WERI-Rb-1 (cell line): ENCODE measurements around the gene TFB1M.

ENCODE experiments used
- DNase-seq: peaks from one replicate; pipeline ENCODE4 v3.0.0-alpha.2; 2020
- H3K27ac ChIP-seq: fragments of 250-450 bp; sonication (Bioruptor Pico); 2 replicates; pipeline ENCODE4 v1.5.1; 2020; ENCODE audit warnings: mild to moderate bottlenecking, moderate library complexity
- H3K27me3 ChIP-seq: fragments of 250-450 bp; sonication (Bioruptor Pico); 2 replicates; pipeline ENCODE4 v1.5.1; 2021; ENCODE audit warnings: mild to moderate bottlenecking, low read depth, moderate library complexity; ENCODE audit not compliant: insufficient read depth, severe bottlenecking
- H3K36me3 ChIP-seq: fragments of 250-450 bp; sonication (Bioruptor Pico); 2 replicates; pipeline ENCODE4 v1.5.1; 2020; ENCODE audit warnings: mild to moderate bottlenecking, moderate library complexity
- H3K4me3 ChIP-seq: 2 replicates; pipeline ENCODE4 v1.5.1; 2011; ENCODE audit warnings: low read depth, mild to moderate bottlenecking, control low read depth, low read length
- H3K9me3 ChIP-seq: fragments of 250-450 bp; sonication (Bioruptor Pico); 2 replicates; pipeline ENCODE4 v1.5.1; 2021; ENCODE audit warnings: mild to moderate bottlenecking, moderate library complexity; ENCODE audit not compliant: severe bottlenecking
- CTCF ChIP-seq: IDR thresholded peaks from 2 replicates; pipeline ENCODE4 v1.5.1; 2011; ENCODE audit warnings: low read depth, mild to moderate bottlenecking, control low read depth, inconsistent platforms, low read length

The TFB1M gene

DNA sequence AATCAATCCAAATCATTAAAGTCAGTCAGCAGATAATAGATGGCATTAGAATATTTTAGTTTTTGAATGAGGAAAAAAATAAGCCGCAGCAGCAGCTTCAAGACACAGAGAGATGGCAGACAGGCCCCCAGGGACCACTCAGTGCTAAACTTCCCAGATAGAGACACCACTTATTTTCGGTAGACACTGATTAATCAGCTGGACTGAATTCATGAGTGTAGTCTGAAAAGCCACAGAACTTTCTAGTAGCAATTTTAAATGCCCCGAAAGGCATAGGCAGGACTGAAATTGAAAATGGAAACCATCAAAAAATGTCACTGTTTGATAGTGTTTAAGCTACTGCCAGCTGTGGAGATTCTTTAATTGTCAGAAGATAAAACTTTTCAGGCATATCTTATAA is 53.6 kb downstream of the TFB1M start:
- DNase-seq = no peak
- no peak overlapping the region for H3K27ac ChIP-seq
- no peaks in the 10 kb centered on the region for H3K9me3 ChIP-seq
- H3K27me3 ChIP-seq = no peaks in the 10 kb centered on the region
- H3K36me3 ChIP-seq = peaks cover 49% of the 10 kb centered on the region
- H3K4me3 ChIP-seq = no peak overlapping the region
- TF ChIP-seq CTCF = no peak

DNA sequence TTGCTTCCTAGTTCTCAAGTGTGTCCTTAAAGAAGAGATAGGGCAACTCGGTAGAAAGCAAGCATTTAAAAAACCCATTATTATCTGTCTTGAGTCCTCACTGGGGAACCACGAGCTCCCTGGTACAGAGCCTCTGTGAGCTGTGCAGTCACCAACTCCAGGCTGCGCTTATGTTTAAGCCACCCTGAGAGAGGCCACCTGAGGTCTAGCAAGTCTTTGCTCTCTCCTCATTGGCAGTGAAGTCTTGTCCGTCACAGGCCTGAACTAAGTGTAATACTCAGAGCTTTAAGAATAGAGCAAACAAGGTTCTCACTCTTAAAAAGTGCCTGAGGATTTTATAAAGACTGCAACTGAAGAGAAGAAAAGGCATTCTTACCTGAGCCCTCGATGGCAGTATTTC is 54.4 kb downstream of the TFB1M start:
- Histone ChIP-seq H3K27me3 (no peaks in the 10 kb centered on the region), H3K4me3 (no peak overlapping the region), H3K27ac (0 out of 2 replicates have a peak overlapping the region, but pooled peaks have one; percentile 32), H3K36me3 (peaks cover 57% of the 10 kb centered on the region), H3K9me3 (no peaks in the 10 kb centered on the region)
- TF ChIP-seq CTCF = no peak
- no peak for DNase-seq

DNA sequence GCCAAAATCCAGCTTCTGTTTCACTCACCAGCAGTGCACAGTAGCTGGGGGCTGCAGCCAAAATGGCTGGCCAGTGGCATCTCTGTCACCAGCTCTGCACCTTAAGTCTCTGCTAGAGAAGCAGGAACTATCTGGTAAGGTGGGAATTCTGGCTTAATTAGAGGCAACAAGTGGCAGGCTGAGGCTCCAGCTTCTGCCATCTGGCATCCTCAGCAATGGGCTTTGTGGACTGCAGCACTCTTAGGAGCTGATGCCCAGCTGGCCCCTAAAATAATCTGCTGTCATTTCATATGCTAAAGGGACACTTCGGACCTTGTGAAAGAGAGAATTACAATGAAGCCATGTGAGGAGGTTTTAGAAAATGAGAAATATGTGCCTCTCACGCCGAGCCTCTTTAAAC is 55.1 kb downstream of the TFB1M start:
- Histone ChIP-seq H3K36me3 (peaks cover 64% of the 10 kb centered on the region), H3K9me3 (no peaks in the 10 kb centered on the region), H3K27ac (no peak overlapping the region), H3K27me3 (no peaks in the 10 kb centered on the region), H3K4me3 (no peak overlapping the region)
- no peak for TF ChIP-seq CTCF
- DNase-seq = peak; percentile 48

- peaks cover 75% of the 10 kb centered on the region for H3K36me3 ChIP-seq
- H3K9me3 ChIP-seq = no peaks in the 10 kb centered on the region
- TF ChIP-seq CTCF = no peak
Measured at GRCh38 chr6:155257796-155258195, 56.5 kb downstream of the TFB1M start.

DNA sequence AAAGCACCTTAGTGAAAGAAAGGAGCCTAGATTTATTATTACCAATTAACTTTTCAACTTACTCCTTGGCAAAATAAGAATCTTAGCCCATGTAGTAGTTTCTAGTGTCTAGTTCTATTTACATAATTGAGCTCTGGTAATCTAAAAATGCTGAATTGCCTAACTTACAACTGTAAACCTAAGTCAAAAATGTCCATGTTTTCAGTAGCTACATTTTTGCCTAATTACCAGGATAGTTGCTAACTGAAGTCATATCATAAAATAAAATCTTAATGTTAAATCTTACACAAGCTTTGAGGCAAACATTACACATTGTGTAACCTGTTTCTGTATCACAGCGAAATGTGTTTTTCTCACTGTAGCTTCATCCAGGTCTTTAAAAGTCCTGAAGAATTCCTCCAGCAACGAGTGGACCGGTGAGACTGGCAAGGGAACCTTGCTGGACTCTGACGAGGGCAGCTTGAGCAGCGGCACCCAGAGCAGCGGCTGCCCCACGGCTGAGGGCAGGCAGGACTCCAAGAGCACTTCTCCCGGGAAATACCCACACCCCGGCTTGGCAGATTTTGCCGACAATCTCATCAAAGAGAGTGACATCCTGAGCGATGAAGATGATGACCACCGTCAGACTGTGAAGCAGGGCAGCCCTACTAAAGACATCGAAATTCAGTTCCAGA is 58.0 kb downstream of the TFB1M start:
- Histone ChIP-seq H3K27ac (no peak overlapping the region), H3K9me3 (no peaks in the 10 kb centered on the region), H3K27me3 (no peaks in the 10 kb centered on the region), H3K36me3 (peaks cover 89% of the 10 kb centered on the region), H3K4me3 (no peak overlapping the region)
- DNase-seq = no peak
- no peak for TF ChIP-seq CTCF

More at GRCh38 chr6:155257796-155258195, 56.5 kb downstream of the TFB1M start:
- no peak overlapping the region for H3K27ac ChIP-seq
- no peaks in the 10 kb centered on the region for H3K27me3 ChIP-seq
- DNase-seq = no peak
- H3K4me3 ChIP-seq = no peak overlapping the region

GRCh38 chr6:155254139-155254538 is 60.1 kb downstream of the TFB1M start:
- Histone ChIP-seq H3K27me3 (no peaks in the 10 kb centered on the region), H3K9me3 (no peaks in the 10 kb centered on the region), H3K36me3 (peaks cover 91% of the 10 kb centered on the region), H3K4me3 (no peak overlapping the region), H3K27ac (no peak overlapping the region)
- DNase-seq = no peak
- no peak for TF ChIP-seq CTCF
